Activated CD4-positive, CD25-positive, alpha-beta regulatory T cell (primary cell): Measurements from ENCODE around the gene SNRPA1.

Source experiments
- DNase-seq, 4 experiments: peaks; one replicate each; lab custom pipeline; 2025; lab: John Stamatoyannopoulos, UW

SNRPA1 gene

GRCh38 chr15:101294731-101295606, at the start of gene SNRPA1:
SNRPA1 (minus strand) TSS chr15:101295248; CDS start chr15:101295178, 70 bp downstream.
- peak; percentile 94 to 97 (median 96) for DNase-seq

GRCh38 chr15:101342056-101342455, 47.0 kb upstream of the SNRPA1 start:
- no peak for DNase-seq

GRCh38 chr15:101338502-101339057, 43.5 kb upstream of the SNRPA1 start:
- no peak for DNase-seq

GRCh38 chr15:101337976-101338375, 42.9 kb upstream of the SNRPA1 start:
- no peak for DNase-seq

GRCh38 chr15:101333907-101334789, 39.1 kb upstream of the SNRPA1 start:
- DNase-seq = peak in 2 of 4 experiments; percentile 23 to 28

- DNase-seq = no peak
These were observed 37.0 kb upstream of the SNRPA1 start for GRCh38 chr15:101332061-101332467.

- no peak for DNase-seq
These were observed 34.9 kb upstream of the SNRPA1 start for GRCh38 chr15:101329867-101330380.

GRCh38 chr15:101329309-101329863, 34.3 kb upstream of the SNRPA1 start:
- DNase-seq = no peak

- DNase-seq = no peak
These were observed 33.0 kb upstream of the SNRPA1 start for GRCh38 chr15:101328001-101328400.

- DNase-seq = no peak
These were observed 32.2 kb upstream of the SNRPA1 start for GRCh38 chr15:101327147-101327740.

- DNase-seq = no peak
These were observed 31.6 kb upstream of the SNRPA1 start for GRCh38 chr15:101326462-101327146.

GRCh38 chr15:101326026-101326315, 30.9 kb upstream of the SNRPA1 start:
- DNase-seq = no peak

- no peak for DNase-seq
These were observed 30.4 kb upstream of the SNRPA1 start for GRCh38 chr15:101325263-101326025.

- no peak for DNase-seq
These were observed 29.6 kb upstream of the SNRPA1 start for GRCh38 chr15:101324524-101325177.

- DNase-seq = no peak
These were observed 28.9 kb upstream of the SNRPA1 start for GRCh38 chr15:101323793-101324523.

- DNase-seq = no peak
These were observed 27.9 kb upstream of the SNRPA1 start for GRCh38 chr15:101322854-101323477.

GRCh38 chr15:101322016-101322695, 27.1 kb upstream of the SNRPA1 start:
- DNase-seq = no peak

GRCh38 chr15:101320501-101321052, 25.5 kb upstream of the SNRPA1 start:
- DNase-seq = peak; percentile 5 to 35 (median 31)
